Kidney (tissue), 14 donors: ENCODE data around the gene LYZ. TPM values are rescaled to one million over a fixed set of nuclear protein-coding genes. Genes with fewer than 3 reads are reported as not detected.

ENCODE experiments used
- DNase-seq, 5 donors: peaks; one replicate each; pipeline ENCODE4 v3.0.0-alpha.2; 2013 to 2020
- FAIRE-seq: peaks from 2 replicates; lab custom pipeline; 2012; peaks lifted over from hg19 to GRCh38; lab: Jason Lieb, UNC
- H3K27ac ChIP-seq, 2 donors: one replicate each; pipeline ENCODE4 v1.7.0; 2013; ENCODE audit warnings: low read depth in 2 of 2, low read length in 2 of 2, inconsistent platforms in 1 of 2
- H3K27me3 ChIP-seq: one replicate; pipeline ENCODE4 v1.7.1; 2013; ENCODE audit warnings: low read length, inconsistent platforms; ENCODE audit not compliant: control insufficient read depth, insufficient read depth
- H3K36me3 ChIP-seq, 3 donors: one replicate each; pipeline versions ENCODE4 v1.7.0 to v1.7.1; 2013; ENCODE audit warnings: low read length in 3 of 3, control low read depth in 1 of 3, inconsistent platforms in 1 of 3; ENCODE audit not compliant: insufficient read depth in 3 of 3, control insufficient read depth in 2 of 3
- H3K4me1 ChIP-seq, 3 donors: one replicate each; pipeline versions ENCODE4 v1.7.0 to v1.7.1; 2013; ENCODE audit warnings: low read length in 3 of 3, inconsistent platforms in 1 of 3, low read depth in 1 of 3; ENCODE audit not compliant: control insufficient read depth in 2 of 3, insufficient read depth in 2 of 3
- H3K4me3 ChIP-seq, 3 donors: one replicate each; pipeline versions ENCODE4 v1.7.0 to v1.8.1; 2013; ENCODE audit warnings: low read length in 3 of 3, control low read depth in 1 of 3, inconsistent platforms in 1 of 3
- H3K9ac ChIP-seq, 3 donors: one replicate each; pipeline versions ENCODE4 v1.7.0 to v1.7.1; 2013; ENCODE audit warnings: low read length in 3 of 3, control low read depth in 1 of 3, inconsistent platforms in 1 of 3
- H3K9me3 ChIP-seq, 3 donors: one replicate each; pipeline versions ENCODE4 v1.7.0 to v1.7.1; 2013; ENCODE audit warnings: low read length in 3 of 3, control low read depth in 1 of 3, inconsistent platforms in 1 of 3; ENCODE audit not compliant: control insufficient read depth in 2 of 3, insufficient read depth in 1 of 3
- intact Hi-C: fragments of 100-400 bp; cut with DNase I; formaldehyde crosslinking; loops from one replicate; pipeline ENCODE4 v1.11.1; 2022
- polyA plus RNA-seq: library from polyadenylated mRNA; stranded (reverse); fragments of 350-450 nt; fragmentation: Illumina TruSeq; extraction: RNeasy Lipid Tissue Mini Kit (QIAGEN cat#74804); gene quantifications from one replicate; pipeline ENCODE4 v1.2.3, GENCODE V29; 2014; ENCODE audit warnings: low read depth, low replicate concordance; ENCODE audit not compliant: insufficient read depth
- total RNA-seq: library from RNA; stranded (reverse); fragmentation: NEBNext Ultra II Directional; extraction: Animal tissue kit (Norgen Biotek cat#: 25700); gene quantifications from one replicate; pipeline ENCODE4 v1.2.1, GENCODE V29; 2021
- TF ChIP-seq, protein P1 (sequence below): IDR thresholded peaks from 3 replicates; pipeline ENCODE4 v1.5.1; 2012; ENCODE audit warnings: mild to moderate bottlenecking, moderate library complexity, borderline replicate concordance; ENCODE audit not compliant: insufficient read depth; ENCODE audit errors: extremely low read depth
- donor health status: control.
- donor health status: control.
- donor health status: control.
- donor health status: control.
- donor health status: control.
- donor health status: DM: yes; HTN: yes; CAD: no.
- donor health status: Normal renal cell carcinoma (clear cell type).

The LYZ gene
- total and polyA plus RNA-seq, 2 donors from 2014 or later = 7.1 to 70.9 TPM

DNA sequence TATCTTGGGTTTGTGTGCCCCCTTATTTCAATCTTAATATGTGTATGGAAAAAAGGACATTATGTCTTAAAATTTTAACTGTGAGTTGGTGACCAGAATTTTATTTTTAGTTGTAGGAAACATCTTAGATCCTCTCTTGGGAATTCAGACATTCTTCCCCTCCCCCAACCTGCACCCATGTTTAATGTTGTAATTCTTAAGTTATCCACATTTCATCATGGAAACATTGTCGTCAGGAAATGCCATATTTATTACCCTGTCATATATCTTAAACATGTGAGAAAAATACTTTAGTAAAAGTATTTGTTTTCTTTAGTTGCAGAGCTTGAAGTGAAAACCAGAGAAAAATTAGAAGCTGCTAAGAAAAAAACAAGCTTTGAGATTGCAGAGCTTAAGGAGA lies 41.6 kb downstream of the LYZ start:
- no peak overlapping the region for H3K9ac ChIP-seq
- TF ChIP-seq, protein P1, sequence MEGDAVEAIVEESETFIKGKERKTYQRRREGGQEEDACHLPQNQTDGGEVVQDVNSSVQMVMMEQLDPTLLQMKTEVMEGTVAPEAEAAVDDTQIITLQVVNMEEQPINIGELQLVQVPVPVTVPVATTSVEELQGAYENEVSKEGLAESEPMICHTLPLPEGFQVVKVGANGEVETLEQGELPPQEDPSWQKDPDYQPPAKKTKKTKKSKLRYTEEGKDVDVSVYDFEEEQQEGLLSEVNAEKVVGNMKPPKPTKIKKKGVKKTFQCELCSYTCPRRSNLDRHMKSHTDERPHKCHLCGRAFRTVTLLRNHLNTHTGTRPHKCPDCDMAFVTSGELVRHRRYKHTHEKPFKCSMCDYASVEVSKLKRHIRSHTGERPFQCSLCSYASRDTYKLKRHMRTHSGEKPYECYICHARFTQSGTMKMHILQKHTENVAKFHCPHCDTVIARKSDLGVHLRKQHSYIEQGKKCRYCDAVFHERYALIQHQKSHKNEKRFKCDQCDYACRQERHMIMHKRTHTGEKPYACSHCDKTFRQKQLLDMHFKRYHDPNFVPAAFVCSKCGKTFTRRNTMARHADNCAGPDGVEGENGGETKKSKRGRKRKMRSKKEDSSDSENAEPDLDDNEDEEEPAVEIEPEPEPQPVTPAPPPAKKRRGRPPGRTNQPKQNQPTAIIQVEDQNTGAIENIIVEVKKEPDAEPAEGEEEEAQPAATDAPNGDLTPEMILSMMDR = no peak
- no peak for FAIRE-seq

GRCh38 chr12:69392179-69392928 lies 44.2 kb downstream of the LYZ start:
- Histone ChIP-seq H3K9me3 (peaks cover 0 to 3% (median 0%) of the 10 kb centered on the region in 3 donors), H3K27me3 (no peaks in the 10 kb centered on the region), H3K27ac (no peak overlapping the region), H3K4me3 (no peak overlapping the region), H3K9ac (no peak overlapping the region), H3K4me1 (no peaks in the 10 kb centered on the region), H3K36me3 (peaks cover 0 to 5% (median 4%) of the 10 kb centered on the region in 3 donors)
- TF ChIP-seq, protein P1 = no peak
- FAIRE-seq (no peak), DNase-seq (no peak)
- intact Hi-C loops = no loop called here

More for the DNA sequence above, 41.6 kb downstream of the LYZ start:
- Histone ChIP-seq H3K4me3 (no peak overlapping the region), H3K9me3 (no peaks in the 10 kb centered on the region), H3K4me1 (no peaks in the 10 kb centered on the region), H3K36me3 (peaks cover 0 to 5% (median 4%) of the 10 kb centered on the region in 3 donors), H3K27ac (no peak overlapping the region), H3K27me3 (no peaks in the 10 kb centered on the region)
- no peak for DNase-seq
- intact Hi-C loops = no loop called here

DNA sequence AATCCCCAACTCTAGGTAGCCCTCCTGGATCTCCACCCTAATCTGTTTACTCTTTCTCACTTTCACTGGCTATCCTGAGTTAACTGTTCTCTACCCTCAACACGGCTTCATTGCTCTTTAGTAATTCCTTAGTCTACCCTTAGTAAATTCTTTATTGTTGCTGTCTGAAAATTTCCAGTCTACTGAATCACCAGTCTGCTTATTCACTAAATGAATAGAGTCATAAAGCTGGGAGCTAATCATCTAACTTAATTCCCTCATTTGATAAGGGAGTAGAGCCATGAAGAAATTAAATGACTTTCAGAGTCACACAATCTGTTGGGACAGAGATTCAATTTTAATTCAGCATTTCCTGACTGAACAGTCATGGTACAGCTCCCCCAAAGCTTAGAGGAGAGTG lies 47.9 kb downstream of the LYZ start:
- Histone ChIP-seq H3K36me3 (peaks cover 0 to 5% (median 0%) of the 10 kb centered on the region in 3 donors), H3K4me1 (no peaks in the 10 kb centered on the region), H3K9ac (no peak overlapping the region), H3K27ac (no peak overlapping the region), H3K4me3 (no peak overlapping the region), H3K27me3 (no peaks in the 10 kb centered on the region), H3K9me3 (peaks cover 0 to 3% (median 0%) of the 10 kb centered on the region in 3 donors)
- intact Hi-C loops = no loop called here
- TF ChIP-seq, protein P1 = no peak
- no peak for FAIRE-seq
- no peak for DNase-seq

- Histone ChIP-seq H3K36me3 (no peaks in the 10 kb centered on the region), H3K27ac (no peak overlapping the region), H3K4me3 (no peak overlapping the region), H3K27me3 (no peaks in the 10 kb centered on the region), H3K4me1 (no peaks in the 10 kb centered on the region), H3K9me3 (peaks cover 0 to 3% (median 0%) of the 10 kb centered on the region in 3 donors), H3K9ac (no peak overlapping the region)
- TF ChIP-seq, protein P1 = no peak
- intact Hi-C loops = no loop called here
- DNase-seq (no peak), FAIRE-seq (no peak)
Measured at GRCh38 chr12:69396963-69397362, 48.8 kb downstream of the LYZ start.
